Neuron (in vitro differentiated cells): Measurements from ENCODE around the gene SERPINB6.
"Not testable (repeated sequence)": the region's sequence is repeated elsewhere in the genome, so short reads cannot be mapped to it uniquely, and the experiment has no call there.

Source experiments
- H2AFZ ChIP-seq: one replicate; pipeline ENCODE4 v1.6.1; 2013; ENCODE audit warnings: low read depth, mild to moderate bottlenecking, inconsistent platforms, low read length, moderate library complexity
- H3K27me3 ChIP-seq: one replicate; pipeline ENCODE4 v1.6.1; 2013; ENCODE audit warnings: low read length; ENCODE audit not compliant: insufficient read depth
- H3K36me3 ChIP-seq: one replicate; pipeline ENCODE4 v1.6.1; 2013; ENCODE audit warnings: low read length; ENCODE audit not compliant: insufficient read depth
- H3K4me1 ChIP-seq: one replicate; pipeline ENCODE4 v1.6.1; 2013; ENCODE audit warnings: low read length; ENCODE audit not compliant: insufficient read depth
- H3K4me3 ChIP-seq: 2 replicates; pipeline ENCODE4 v1.5.1; 2013; ENCODE audit warnings: mild to moderate bottlenecking, low read length, moderate library complexity
- H3K9me3 ChIP-seq: one replicate; pipeline ENCODE4 v1.6.1; 2013; ENCODE audit warnings: low read length

The SERPINB6 gene

DNA sequence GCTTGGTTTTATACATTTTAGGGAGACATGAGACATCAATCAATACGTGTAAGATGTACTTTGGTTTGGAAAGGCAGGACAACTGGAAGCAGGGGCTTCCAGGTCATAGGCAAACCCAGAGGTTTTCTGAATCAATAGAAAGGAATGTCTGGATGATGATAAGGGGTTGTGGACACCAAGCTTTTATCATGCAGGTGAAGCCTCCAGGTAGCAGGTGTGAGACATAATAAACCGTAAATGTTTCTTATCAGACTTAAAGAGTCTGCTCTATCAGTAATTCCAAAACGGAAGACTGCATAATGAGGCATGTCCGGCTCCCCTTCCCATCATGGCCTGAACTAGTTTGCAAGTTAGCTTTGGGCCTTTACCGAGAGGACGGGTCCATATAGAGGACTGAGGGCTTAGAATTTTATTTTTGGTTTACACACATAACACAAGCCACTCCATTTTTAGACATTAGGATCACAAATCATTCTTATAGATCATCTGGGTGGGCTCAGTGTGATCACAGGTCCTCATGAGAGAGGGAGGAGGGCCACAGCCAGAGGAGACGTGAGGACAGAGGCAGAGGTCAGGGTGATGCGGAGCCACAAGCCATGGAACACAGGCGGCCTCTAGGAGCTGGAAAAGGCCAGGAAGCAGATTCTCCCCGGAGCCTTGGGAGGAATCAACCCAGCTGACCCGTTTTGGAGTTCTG, 57.6 kb downstream of the SERPINB6 start:
- Histone ChIP-seq H3K9me3 (no peaks in the 10 kb centered on the region), H3K27me3 (peaks cover 5% of the 10 kb centered on the region), H3K4me1 (peaks cover 23% of the 10 kb centered on the region), H3K36me3 (no peaks in the 10 kb centered on the region), H3K4me3 (no peak overlapping the region), H2AFZ (no peak overlapping the region)

DNA sequence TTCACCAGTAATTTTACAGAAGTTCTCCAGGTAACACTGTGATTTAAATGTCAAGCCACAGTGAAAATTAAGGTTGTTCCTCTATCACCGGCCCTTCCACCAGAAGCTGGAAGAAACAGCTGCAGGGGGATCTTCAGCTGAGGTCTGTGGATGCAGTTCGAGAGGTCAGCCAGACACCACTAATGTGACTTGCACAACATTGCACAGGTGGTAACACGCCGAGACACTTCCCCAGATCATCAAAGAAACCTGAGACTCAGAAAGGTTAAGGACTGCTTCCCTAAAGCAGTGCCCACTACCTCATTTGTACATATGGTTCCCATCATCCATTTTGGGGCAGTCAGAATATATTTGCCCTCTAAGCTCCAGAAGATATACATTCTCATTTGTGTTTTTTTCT, 60.2 kb downstream of the SERPINB6 start:
- H3K9me3 ChIP-seq, result no peaks in the 10 kb centered on the region
- no peaks in the 10 kb centered on the region for H3K36me3 ChIP-seq
- H3K4me3 ChIP-seq, result no peak overlapping the region
- no peak overlapping the region for H2AFZ ChIP-seq
- H3K27me3 ChIP-seq, result peaks cover 5% of the 10 kb centered on the region
- peaks cover 21% of the 10 kb centered on the region for H3K4me1 ChIP-seq

DNA sequence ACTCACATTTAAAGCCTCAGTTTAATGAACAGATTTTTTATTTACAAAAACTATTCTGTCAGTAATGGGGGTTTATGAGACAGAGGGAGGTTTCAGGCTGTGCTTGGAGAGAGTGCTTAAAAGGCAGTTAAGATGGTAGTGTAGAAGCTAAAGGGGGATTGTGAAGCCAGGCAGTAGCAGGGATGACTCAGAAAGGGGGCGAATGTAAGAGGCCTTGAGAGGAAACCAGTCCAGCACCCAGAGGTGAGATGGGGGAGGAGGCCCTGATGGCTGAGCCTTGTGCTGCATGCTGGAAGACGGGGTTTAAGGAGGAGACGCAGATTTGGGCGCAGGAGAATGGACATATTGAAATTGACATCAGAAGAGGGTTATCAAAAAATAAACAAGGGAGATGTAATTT, 61.6 kb downstream of the SERPINB6 start:
- Histone ChIP-seq H3K9me3 (no peaks in the 10 kb centered on the region), H3K36me3 (no peaks in the 10 kb centered on the region)

DNA sequence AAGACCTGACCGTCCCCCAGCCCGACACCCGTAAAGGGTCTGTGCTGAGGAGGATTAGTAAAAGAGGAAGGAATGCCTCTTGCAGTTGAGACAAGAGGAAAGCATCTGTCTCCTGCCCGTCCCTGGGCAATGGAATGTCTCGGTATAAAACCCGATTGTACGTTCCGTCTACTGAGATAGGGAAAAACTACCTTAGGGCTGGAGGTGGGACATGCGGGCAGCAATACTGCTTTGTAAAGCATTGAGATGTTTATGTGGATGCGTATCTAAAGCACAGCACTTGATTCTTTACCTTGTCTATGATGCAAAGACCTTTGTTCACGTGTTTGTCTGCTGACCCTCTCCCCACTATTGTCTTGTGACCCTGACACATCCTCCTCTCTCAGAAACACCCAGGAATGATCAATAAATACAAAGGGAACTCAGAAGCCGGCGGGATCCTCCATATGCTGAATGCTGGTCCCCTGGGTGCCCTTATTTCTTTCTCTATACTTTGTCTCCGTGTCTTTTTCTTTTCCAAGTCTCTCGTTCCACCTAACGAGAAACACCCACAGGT, 62.2 kb downstream of the SERPINB6 start:
- not testable (repeated sequence) for H3K4me3 ChIP-seq, H3K27me3 ChIP-seq

More for the DNA sequence above, 61.6 kb downstream of the SERPINB6 start:
- peaks cover 19% of the 10 kb centered on the region for H3K4me1 ChIP-seq
- H2AFZ ChIP-seq, result no peak overlapping the region
- H3K27me3 ChIP-seq, result peaks cover 5% of the 10 kb centered on the region
- no peak overlapping the region for H3K4me3 ChIP-seq

DNA sequence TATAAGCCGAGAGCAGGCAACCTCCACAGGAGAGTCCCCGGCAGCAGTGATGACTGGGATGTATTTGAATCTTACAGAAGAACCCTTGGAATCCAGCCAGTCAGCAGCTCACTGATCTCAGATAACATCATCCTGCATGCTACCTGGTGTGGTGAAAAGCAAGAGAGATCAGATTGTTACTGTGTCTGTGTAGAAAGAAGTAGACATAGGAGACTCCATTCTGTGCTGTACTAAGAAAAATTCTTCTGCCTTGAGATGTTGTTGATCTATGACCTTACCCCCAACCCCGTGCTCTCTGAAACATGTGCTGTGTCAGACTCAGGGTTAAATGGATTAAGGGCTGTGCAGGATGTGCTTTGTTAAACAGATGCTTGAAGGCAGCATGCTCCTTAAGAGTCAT, 62.9 kb downstream of the SERPINB6 start:
- H3K36me3 ChIP-seq, H3K27me3 ChIP-seq: not testable (repeated sequence)

More for the DNA sequence above, 62.2 kb downstream of the SERPINB6 start:
- not testable (repeated sequence) for H3K9me3 ChIP-seq, H3K36me3 ChIP-seq, H2AFZ ChIP-seq
- H3K4me1 ChIP-seq, result peaks cover 19% of the 10 kb centered on the region

DNA sequence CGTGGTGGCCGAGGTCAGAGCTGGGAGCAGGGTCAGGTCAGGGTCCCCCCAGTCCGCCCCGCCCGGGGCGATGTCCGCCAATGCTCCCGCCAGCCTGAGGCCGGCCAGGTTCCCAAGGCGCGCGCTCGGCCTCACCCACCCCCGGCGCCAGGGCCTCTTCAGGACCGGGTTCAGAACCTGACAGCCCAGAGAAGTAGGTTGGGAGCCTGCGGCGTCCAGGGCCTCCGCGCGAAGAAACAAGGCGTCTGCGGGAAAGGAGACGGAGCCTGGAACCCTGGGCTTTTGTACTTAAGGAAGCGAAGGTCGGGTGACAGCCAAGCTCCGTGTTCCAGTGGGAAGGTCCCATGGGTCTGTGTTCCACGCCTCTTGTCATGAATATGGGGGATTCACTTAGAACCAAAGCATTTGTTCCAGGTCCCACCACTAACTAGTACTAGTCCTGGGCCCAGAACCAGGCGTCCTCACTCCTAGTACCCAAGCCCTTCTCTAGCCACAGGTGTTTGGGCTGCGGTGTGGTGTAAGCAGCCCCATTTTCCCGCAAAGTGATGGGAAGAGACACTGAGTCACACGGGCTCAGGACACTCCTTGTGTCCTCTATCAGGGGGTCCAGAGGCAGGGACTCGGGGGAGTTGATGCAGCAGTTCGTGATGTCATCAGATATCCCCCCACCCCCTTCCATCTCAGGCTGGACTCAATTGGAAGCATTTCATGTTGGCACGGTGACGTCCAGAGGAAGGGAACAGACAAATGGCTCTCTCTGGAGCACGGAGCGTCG, 67.8 kb downstream of the SERPINB6 start:
- not testable (repeated sequence) for H3K9me3 ChIP-seq, H3K27me3 ChIP-seq, H3K4me3 ChIP-seq, H2AFZ ChIP-seq, H3K36me3 ChIP-seq
- peaks cover 38% of the 10 kb centered on the region for H3K4me1 ChIP-seq

More for the DNA sequence above, 62.9 kb downstream of the SERPINB6 start:
- H3K4me3 ChIP-seq, H3K9me3 ChIP-seq, H2AFZ ChIP-seq: not testable (repeated sequence)
- H3K4me1 ChIP-seq, result peaks cover 19% of the 10 kb centered on the region

DNA sequence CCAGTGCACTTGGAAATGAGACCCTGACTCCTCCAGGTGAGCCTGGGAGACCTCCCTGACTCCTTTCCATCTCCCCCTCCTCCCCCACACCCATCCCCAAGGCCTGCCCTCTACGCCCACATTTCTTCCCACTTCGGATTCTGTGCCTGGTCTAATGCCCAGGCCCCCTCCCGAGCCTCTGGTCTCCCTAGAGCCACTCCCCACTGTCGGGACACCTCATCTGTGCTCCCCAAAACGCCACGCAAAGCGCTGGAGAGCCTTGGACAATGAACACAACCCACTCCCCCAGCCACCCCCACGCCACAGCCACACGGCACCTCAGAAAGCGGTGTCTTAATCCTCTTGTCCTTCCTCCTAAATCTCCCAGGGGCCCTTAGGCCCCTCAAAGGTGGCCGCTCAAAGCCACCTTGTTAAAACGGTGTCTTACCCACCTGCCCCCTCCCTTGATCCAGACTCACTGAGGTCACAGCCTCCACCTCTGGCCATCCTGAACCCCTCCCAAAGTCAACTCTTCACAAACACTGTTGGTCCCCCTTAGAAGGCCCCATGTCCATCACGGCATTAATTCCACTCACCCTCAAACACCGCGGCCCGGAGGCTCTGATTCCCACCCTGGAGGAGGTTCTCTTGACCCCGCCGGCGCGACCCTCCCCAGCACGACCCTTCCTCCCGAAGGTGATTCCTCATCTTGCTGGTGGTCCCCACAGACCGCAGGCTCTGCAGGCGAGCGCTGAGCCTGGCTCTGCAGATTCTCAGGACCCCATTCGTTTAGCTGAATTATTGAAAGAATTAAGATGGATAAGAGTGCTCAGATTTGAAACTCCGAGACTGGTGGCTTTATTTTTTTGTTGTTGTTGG, 69.5 kb downstream of the SERPINB6 start:
- H3K27me3 ChIP-seq, H3K9me3 ChIP-seq, H3K36me3 ChIP-seq, H3K4me3 ChIP-seq, H2AFZ ChIP-seq: not testable (repeated sequence)
- peaks cover 32% of the 10 kb centered on the region for H3K4me1 ChIP-seq

DNA sequence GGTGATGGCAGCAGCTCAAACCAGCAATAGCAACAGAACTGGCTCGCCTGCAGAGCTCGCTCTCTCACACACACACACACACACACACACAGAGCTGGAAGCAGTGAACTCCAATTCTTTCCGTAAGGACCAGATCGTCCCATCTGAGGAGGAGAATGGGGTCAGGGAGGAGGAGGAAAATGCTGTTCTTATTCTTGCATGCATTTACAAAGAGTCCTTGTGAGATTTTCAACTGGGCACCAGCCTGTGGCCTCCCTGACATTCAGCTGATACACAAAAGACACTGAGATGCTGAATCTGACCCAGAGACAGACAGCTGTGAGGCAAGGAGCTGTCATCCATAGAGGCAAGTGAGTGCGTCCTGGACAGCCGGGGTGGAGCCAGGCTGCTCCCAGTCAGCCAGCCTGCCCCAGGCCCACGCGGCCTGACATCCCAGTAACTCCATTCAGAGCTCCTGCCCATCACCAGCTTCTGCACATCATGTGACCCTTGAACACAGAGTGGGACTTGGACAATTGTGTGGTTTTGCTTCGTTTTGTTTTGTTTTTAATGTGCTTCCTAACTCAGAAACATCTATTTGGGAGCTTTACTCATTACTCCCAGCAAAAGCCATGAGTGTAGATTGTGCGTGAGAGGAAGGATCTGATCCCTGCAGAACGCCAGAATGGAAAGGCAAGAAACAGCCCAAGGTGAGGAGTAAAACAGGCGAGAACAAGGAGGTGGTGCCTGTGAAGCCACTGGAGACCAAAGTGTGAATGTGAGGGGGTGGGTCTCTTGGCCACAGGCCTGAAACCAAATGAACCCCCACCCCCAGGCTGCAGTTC, 70.3 kb downstream of the SERPINB6 start:
- Histone ChIP-seq H3K9me3 (no peaks in the 10 kb centered on the region), H3K4me1 (peaks cover 32% of the 10 kb centered on the region), H3K27me3 (no peaks in the 10 kb centered on the region), H2AFZ (no peak overlapping the region), H3K36me3 (no peaks in the 10 kb centered on the region), H3K4me3 (no peak overlapping the region)

DNA sequence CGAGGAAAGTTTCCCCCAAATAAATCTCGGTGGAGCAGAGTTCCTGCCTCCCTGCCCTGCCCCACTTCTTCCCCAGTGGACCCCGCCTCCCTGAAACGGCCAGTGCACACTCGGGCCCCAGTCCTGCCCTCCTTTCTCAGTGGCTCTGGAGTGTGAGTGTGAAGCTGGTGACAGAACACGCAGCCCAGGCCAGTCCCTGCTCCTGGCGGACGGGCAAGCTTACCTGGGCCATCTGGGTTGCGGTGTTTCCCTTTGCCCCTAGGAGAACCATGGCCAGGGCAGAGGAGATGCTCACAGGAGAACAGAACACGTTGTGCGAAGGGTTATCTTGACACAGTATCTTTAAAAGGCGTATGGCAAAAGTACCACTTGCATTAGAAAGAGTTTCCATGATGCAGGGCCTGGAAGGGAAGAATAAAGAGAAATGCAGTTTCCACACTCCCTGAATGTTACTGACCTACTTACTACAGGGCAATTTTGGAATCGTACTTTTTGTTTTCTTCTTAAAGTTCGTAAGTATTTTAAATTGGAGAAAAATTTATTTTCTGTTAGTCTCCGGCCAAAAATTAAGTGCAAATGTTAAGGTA, 71.1 kb downstream of the SERPINB6 start:
- H3K27me3 ChIP-seq, result no peaks in the 10 kb centered on the region
- H2AFZ ChIP-seq, result no peak overlapping the region
- peaks cover 32% of the 10 kb centered on the region for H3K4me1 ChIP-seq
- H3K36me3 ChIP-seq, result no peaks in the 10 kb centered on the region
- H3K4me3 ChIP-seq, result no peak overlapping the region
- no peaks in the 10 kb centered on the region for H3K9me3 ChIP-seq

DNA sequence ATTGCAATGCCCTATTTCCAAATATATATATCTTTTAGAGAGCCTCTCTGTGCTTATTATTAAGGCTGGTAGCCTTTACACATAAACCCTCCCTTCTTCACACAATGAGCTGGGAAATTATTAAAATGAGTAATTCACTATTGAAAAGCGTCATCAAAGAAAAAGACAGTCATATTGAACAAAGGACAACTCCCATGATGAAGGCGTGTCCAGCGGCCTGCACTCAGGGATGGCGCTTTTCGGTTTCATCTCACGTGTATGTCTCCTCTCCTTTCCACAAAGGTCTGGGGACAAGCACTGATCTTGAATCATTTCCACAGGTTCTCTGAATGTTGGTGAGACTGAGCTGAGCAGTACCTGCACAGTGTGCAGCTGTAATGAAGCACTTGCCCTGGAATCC, 71.8 kb downstream of the SERPINB6 start:
- Histone ChIP-seq H3K4me3 (no peak overlapping the region), H2AFZ (no peak overlapping the region), H3K4me1 (peaks cover 32% of the 10 kb centered on the region), H3K36me3 (no peaks in the 10 kb centered on the region), H3K27me3 (no peaks in the 10 kb centered on the region), H3K9me3 (no peaks in the 10 kb centered on the region)
